Testis (tissue), 3 donors: ENCODE results near the gene SIX6. TPM values are rescaled to one million over a fixed set of nuclear protein-coding genes. Genes with fewer than 3 reads are reported as not detected.

ENCODE experiments used
- DNase-seq: peaks from one replicate; pipeline ENCODE4 v3.0.0-alpha.2; 2019
- H3K27ac ChIP-seq, 2 donors: fragments of 200-600 bp; sonication (generic); one replicate each; pipeline ENCODE4 v1.5.1; 2019
- H3K27me3 ChIP-seq: fragments of 200-600 bp; sonication (generic); one replicate; pipeline ENCODE4 v1.5.1; 2019
- H3K36me3 ChIP-seq: fragments of 200-600 bp; sonication (generic); one replicate; pipeline ENCODE4 v1.5.1; 2017; ENCODE audit warnings: low read depth; ENCODE audit errors: missing control alignments
- H3K4me1 ChIP-seq: fragments of 200-600 bp; sonication (generic); one replicate; pipeline ENCODE4 v1.5.1; 2019
- H3K4me3 ChIP-seq, 2 donors: fragments of 200-600 bp; sonication (generic); one replicate each; pipeline ENCODE4 v1.5.1; 2017 to 2019
- H3K9me3 ChIP-seq: fragments of 200-600 bp; sonication (generic); one replicate; pipeline ENCODE4 v1.5.1; 2017
- POLR2A ChIP-seq: fragments of 450-650 bp; IDR thresholded peaks from one replicate; pipeline ENCODE4 v1.6.1; 2017; ENCODE audit warnings: antibody characterized with exemption, mild to moderate bottlenecking, moderate library complexity
- WGBS, 2 donors: methylation state at CpG; one replicate each; pipeline ENCODE4 v1.1.5; 2018; 5-methylcytosine and 5-hydroxymethylcytosine counted together
- intact Hi-C: fragments of 100-400 bp; cut with DNase I; formaldehyde crosslinking; loops from one replicate; pipeline ENCODE4 v1.15.1; 2023; ENCODE audit warnings: low total_unique reads
- polyA plus RNA-seq: library from polyadenylated mRNA; stranded (reverse); fragments of 350-450 nt; fragmentation: Illumina TruSeq; extraction: RNeasy Lipid Tissue Mini Kit (QIAGEN cat#74804); gene quantifications from one replicate; pipeline ENCODE4 v1.2.3, GENCODE V29; 2014; ENCODE audit warnings: low read depth, low replicate concordance; ENCODE audit not compliant: insufficient read depth
- total RNA-seq, 2 donors: library from RNA; depleted of rRNA; stranded (reverse); fragments of >200 nt; gene quantifications; one replicate each; pipeline ENCODE4 v1.2.3, GENCODE V29; 2016
- TF ChIP-seq, protein P1 (sequence below), 3 experiments: fragments of 450-650 bp in 2 of 3; fragments of 200-600 bp in 1 of 3; sonication (generic) in 1 of 3; IDR thresholded peaks; one replicate each; pipeline ENCODE4 v1.5.1; 2016 to 2019; ENCODE audit warnings: antibody characterized with exemption in 3 of 3, mild to moderate bottlenecking in 2 of 3, moderate library complexity in 1 of 3

Gene SIX6
- total and polyA plus RNA-seq, 3 donors from 2014 or later, result 0.17 to 0.39 (median 0.31) TPM

- peak overlapping the region; percentile 20 to 61 for H3K27ac ChIP-seq
- 6 to 7% methylated on average over 10 of the region's 10 CpGs for WGBS, 2 donors
Observed at GRCh38 chr14:60514378-60514740, 5.4 kb downstream of the SIX6 start.

DNA sequence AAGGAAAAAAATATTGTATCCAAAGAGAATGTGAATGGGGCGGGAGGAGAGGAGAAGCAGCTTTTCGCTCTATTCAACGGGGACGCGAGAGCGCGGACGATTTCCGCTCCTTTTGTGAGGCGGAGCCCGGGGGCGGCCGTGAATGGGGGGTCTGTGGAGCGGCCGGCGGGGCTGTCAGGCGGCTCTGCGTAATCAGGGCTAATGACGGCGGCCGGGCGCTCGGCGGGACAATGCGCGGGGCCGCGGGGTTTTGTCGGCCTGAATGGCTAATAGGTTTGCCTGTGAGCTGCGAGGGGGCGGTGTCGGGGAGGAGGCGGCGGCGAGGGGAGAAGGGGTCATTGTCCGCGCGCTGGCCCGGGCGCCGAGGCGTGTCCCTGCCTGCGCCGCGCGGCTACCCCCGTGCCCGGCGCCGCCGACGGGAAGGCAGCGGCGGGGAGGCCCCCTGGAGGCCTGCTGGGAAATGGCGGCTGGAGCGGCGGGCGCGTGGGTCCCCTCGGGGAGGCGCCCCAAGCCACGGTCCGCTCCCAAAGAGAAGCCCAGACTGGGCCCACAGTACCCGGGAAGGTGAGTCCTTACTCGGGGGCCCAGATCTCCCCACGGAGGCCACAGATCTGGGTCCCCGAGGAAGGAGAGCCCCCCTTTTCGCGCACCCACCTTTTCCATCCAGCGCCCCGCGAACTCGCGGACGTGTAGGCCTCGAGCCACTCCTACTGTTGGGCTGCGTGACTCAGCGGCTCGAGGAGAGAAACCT is 6.0 kb downstream of the SIX6 start:
- Histone ChIP-seq H3K36me3 (no peaks in the 10 kb centered on the region), H3K4me1 (no peaks in the 10 kb centered on the region), H3K4me3 (peak overlapping the region; percentile 51 to 59), H3K27me3 (no peaks in the 10 kb centered on the region), H3K27ac (peak overlapping the region; percentile 20 to 61), H3K9me3 (no peaks in the 10 kb centered on the region)
- peak; percentile 47 for DNase-seq
- TF ChIP-seq, protein P1, sequence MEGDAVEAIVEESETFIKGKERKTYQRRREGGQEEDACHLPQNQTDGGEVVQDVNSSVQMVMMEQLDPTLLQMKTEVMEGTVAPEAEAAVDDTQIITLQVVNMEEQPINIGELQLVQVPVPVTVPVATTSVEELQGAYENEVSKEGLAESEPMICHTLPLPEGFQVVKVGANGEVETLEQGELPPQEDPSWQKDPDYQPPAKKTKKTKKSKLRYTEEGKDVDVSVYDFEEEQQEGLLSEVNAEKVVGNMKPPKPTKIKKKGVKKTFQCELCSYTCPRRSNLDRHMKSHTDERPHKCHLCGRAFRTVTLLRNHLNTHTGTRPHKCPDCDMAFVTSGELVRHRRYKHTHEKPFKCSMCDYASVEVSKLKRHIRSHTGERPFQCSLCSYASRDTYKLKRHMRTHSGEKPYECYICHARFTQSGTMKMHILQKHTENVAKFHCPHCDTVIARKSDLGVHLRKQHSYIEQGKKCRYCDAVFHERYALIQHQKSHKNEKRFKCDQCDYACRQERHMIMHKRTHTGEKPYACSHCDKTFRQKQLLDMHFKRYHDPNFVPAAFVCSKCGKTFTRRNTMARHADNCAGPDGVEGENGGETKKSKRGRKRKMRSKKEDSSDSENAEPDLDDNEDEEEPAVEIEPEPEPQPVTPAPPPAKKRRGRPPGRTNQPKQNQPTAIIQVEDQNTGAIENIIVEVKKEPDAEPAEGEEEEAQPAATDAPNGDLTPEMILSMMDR (IDR thresholded peaks at IDR 0.05), result peak in 2 of 3 experiments; percentile 18 to 25
- TF ChIP-seq POLR2A, result no peak
- WGBS, 2 donors, result 1% methylated on average over 42 to 78 of the region's 79 CpGs
- intact Hi-C loops, result no loop called here

More at GRCh38 chr14:60514378-60514740, 5.4 kb downstream of the SIX6 start:
- Histone ChIP-seq H3K4me1 (no peaks in the 10 kb centered on the region), H3K36me3 (no peaks in the 10 kb centered on the region), H3K27me3 (no peaks in the 10 kb centered on the region), H3K9me3 (no peaks in the 10 kb centered on the region), H3K4me3 (peak overlapping the region; percentile 51 to 59)
- intact Hi-C loops, result no loop called here
- TF ChIP-seq, protein P1 (IDR thresholded peaks at IDR 0.05), result no peak
- TF ChIP-seq POLR2A, result no peak
- no peak for DNase-seq

DNA sequence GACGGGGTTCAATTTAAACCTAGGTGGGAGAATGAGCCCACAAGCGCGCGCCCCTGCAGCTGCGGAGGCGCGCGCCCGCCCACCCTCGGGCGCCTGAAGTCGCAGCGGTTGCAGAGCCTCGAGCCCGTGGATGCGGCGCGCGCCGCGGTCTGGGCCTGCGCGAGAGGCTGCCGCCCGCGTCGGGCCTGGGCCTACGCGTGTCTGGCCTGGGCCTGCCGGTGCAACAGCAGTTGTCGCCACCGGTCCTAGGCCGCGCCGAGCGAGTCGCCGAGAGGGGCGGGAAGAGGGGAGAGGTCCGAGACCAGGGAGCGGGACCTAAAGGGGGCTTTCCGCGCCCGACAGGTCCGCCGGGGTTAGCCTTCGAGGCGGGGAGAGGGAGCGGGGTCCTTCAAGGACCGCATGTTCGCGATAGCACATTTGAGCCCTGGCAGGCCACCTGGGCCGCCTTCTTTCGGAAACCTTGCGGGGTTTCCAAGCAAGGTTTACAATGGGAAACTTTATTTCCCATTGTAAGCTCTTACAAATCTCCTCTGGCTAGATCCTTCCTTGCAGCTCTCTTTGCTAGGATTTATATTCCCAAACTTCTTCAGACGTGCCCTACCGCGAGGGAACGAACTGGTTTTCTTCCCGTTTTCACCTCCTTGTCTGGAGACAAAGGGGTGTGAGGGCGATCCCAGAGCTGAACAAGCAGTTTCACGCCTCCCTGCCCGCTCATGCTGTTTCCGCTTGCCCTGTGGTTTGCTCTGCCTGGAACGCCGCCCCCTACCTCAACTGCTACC is 6.8 kb downstream of the SIX6 start:
- intact Hi-C loops, result no loop called here
- Histone ChIP-seq H3K27ac (peak overlapping the region; percentile 20 to 61), H3K36me3 (no peaks in the 10 kb centered on the region), H3K27me3 (no peaks in the 10 kb centered on the region), H3K4me1 (no peaks in the 10 kb centered on the region), H3K4me3 (peak overlapping the region; percentile 51 to 59), H3K9me3 (no peaks in the 10 kb centered on the region)
- TF ChIP-seq POLR2A, result no peak
- TF ChIP-seq, protein P1 (IDR thresholded peaks at IDR 0.05), result no peak
- DNase-seq, result peak; percentile 58
- WGBS, 2 donors, result 7 to 8% methylated on average over 18 to 51 of the region's 66 CpGs

- TF ChIP-seq, protein P1 (IDR thresholded peaks at IDR 0.05), result no peak
- no peak for TF ChIP-seq POLR2A
- WGBS, 2 donors, result 49 to 55% methylated on average over 3 of the region's 3 CpGs
- Histone ChIP-seq H3K4me1 (no peaks in the 10 kb centered on the region), H3K4me3 (no peak overlapping the region), H3K27me3 (no peaks in the 10 kb centered on the region), H3K36me3 (no peaks in the 10 kb centered on the region), H3K9me3 (no peaks in the 10 kb centered on the region), H3K27ac (no peak overlapping the region)
- intact Hi-C loops, result no loop called here
- no peak for DNase-seq
Observed at GRCh38 chr14:60532442-60532841, 23.5 kb downstream of the SIX6 start.
